GM12875 (cell line): ENCODE results near the gene CNKSR3.

ENCODE experiments used
- H3K4me3 ChIP-seq: one replicate; pipeline ENCODE4 v1.5.1; 2011; ENCODE audit warnings: low read depth, low read length, control low read depth
- CTCF ChIP-seq: IDR thresholded peaks from 2 replicates; pipeline ENCODE4 v1.5.1; 2011; ENCODE audit warnings: low read depth, mild to moderate bottlenecking, control low read depth, inconsistent platforms, low read length, moderate library complexity, borderline replicate concordance; ENCODE audit not compliant: insufficient read depth

Gene CNKSR3

GRCh38 chr6:154496793-154497517, 13.5 kb downstream of the CNKSR3 start:
- no peak for TF ChIP-seq CTCF
- no peak overlapping the region for H3K4me3 ChIP-seq

- TF ChIP-seq CTCF = no peak
- H3K4me3 ChIP-seq = no peak overlapping the region
Observed at GRCh38 chr6:154496186-154496585, 14.3 kb downstream of the CNKSR3 start.

GRCh38 chr6:154494592-154495311, 15.7 kb downstream of the CNKSR3 start:
- H3K4me3 ChIP-seq = no peak overlapping the region
- no peak for TF ChIP-seq CTCF

- no peak for TF ChIP-seq CTCF
- no peak overlapping the region for H3K4me3 ChIP-seq
Observed at GRCh38 chr6:154491567-154492470, 18.7 kb downstream of the CNKSR3 start.

- no peak overlapping the region for H3K4me3 ChIP-seq
Observed at GRCh38 chr6:154489822-154490221, 20.7 kb downstream of the CNKSR3 start.

More at GRCh38 chr6:154489822-154490221, 20.7 kb downstream of the CNKSR3 start:
- TF ChIP-seq CTCF = no peak
